Measurements from ENCODE around the gene FSTL3.
"Not testable (repeated sequence)": the region's sequence is repeated elsewhere in the genome, so short reads cannot be mapped to it uniquely, and the experiment has no call there.

Gene FSTL3

GRCh38 chr19:702847-703246 lies 26.7 kb downstream of the FSTL3 start:
- not testable (repeated sequence) for H3K4me2 ChIP-seq (ENCODE audit: low read depth, low read length); H3K27ac ChIP-seq (ENCODE audit: low read length); H3K79me2 ChIP-seq (ENCODE audit: low read length); H3K4me3 ChIP-seq (ENCODE audit: low read length); H3F3A ChIP-seq (ENCODE audit: insufficient read depth, low read length); H2AFZ ChIP-seq (ENCODE audit: low read length); H3K4me1 ChIP-seq (ENCODE audit: low read length); H3K9me3 ChIP-seq (replicated peaks; ENCODE audit: insufficient read depth, low read length); H3K9ac ChIP-seq (ENCODE audit: low read length); DNase-seq; H3K9me2 ChIP-seq (replicated peaks; ENCODE audit: insufficient read depth, low read length); H4K20me1 ChIP-seq (ENCODE audit: insufficient read depth, low read length); H3K36me3 ChIP-seq (replicated peaks; ENCODE audit: insufficient read depth, low read length)
- peaks cover 89% of the 10 kb centered on the region for H3K27me3 ChIP-seq (replicated peaks; ENCODE audit: insufficient read depth, low read length)

- Histone ChIP-seq H4K20me1 (ENCODE audit: insufficient read depth, low read length) (no peaks in the 10 kb centered on the region), H3K9ac (ENCODE audit: low read length) (no peak overlapping the region), H3K27me3 (replicated peaks; ENCODE audit: insufficient read depth, low read length) (peaks cover 89% of the 10 kb centered on the region), H3K4me2 (ENCODE audit: low read depth, low read length) (no peak overlapping the region), H3K27ac (ENCODE audit: low read length) (no peak overlapping the region), H3K36me3 (replicated peaks; ENCODE audit: insufficient read depth, low read length) (no peaks in the 10 kb centered on the region), H2AFZ (ENCODE audit: low read length) (no peak overlapping the region), H3K9me3 (replicated peaks; ENCODE audit: insufficient read depth, low read length) (no peaks in the 10 kb centered on the region), H3K9me2 (replicated peaks; ENCODE audit: insufficient read depth, low read length) (no peaks in the 10 kb centered on the region), H3F3A (ENCODE audit: insufficient read depth, low read length) (no peaks in the 10 kb centered on the region), H3K4me3 (ENCODE audit: low read length) (no peak overlapping the region), H3K79me2 (ENCODE audit: low read length) (no peaks in the 10 kb centered on the region), H3K4me1 (ENCODE audit: low read length) (no peaks in the 10 kb centered on the region)
- no peak for TF ChIP-seq CTCF (IDR thresholded peaks at IDR 0.05; ENCODE audit: low read length)
- no peak for DNase-seq
These were observed 27.1 kb downstream of the FSTL3 start for GRCh38 chr19:703329-703650.

DNA sequence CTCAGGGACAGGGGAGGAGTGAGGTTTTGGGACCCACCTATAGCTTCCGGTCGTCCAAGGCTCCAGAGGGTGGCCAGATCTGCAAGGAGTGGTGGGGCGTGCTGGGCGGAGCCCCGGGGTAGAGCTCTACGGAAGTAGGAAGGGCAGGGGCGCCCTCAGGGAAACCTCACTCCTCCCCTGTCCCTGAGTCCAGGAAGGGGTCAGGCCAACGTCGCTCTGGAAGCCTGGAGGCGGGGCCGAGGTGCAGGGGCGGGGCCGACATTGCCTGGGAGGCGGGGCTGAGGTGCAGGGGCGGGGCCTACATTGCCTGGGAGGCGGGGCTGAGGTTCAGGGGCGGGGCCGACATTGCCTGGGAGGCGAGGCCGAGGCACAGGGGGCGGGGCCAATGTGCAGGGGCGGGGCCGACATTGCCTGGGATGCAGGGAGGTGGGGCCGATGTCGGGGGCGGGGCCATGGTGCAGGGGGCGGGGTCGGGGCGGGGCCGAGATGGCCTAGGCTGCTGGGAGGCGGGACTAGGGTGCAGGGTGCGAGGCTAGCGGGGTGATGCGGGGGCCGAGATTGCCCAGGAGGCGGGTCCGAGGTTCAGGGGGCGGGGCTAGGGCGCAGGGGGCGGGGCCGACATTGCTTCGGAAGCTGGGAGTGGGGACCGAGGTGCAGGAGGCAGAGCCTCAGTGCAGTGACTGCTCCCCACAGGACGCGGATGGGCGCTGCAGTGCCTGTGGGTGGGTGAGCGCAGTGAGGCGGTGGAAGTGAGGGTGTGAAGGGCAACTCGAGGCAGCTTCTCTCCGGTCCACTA lies 27.7 kb downstream of the FSTL3 start:
- Histone ChIP-seq H3K4me3 (ENCODE audit: low read length) (no peak overlapping the region), H3K79me2 (ENCODE audit: low read length) (no peaks in the 10 kb centered on the region), H3K9ac (ENCODE audit: low read length) (no peak overlapping the region), H3K9me2 (replicated peaks; ENCODE audit: insufficient read depth, low read length) (no peaks in the 10 kb centered on the region), H3F3A (ENCODE audit: insufficient read depth, low read length) (no peaks in the 10 kb centered on the region), H3K4me2 (ENCODE audit: low read depth, low read length) (no peak overlapping the region), H4K20me1 (ENCODE audit: insufficient read depth, low read length) (no peaks in the 10 kb centered on the region), H3K36me3 (replicated peaks; ENCODE audit: insufficient read depth, low read length) (no peaks in the 10 kb centered on the region), H2AFZ (ENCODE audit: low read length) (no peak overlapping the region), H3K27me3 (replicated peaks; ENCODE audit: insufficient read depth, low read length) (peaks cover 87% of the 10 kb centered on the region), H3K27ac (ENCODE audit: low read length) (no peak overlapping the region), H3K9me3 (replicated peaks; ENCODE audit: insufficient read depth, low read length) (no peaks in the 10 kb centered on the region), H3K4me1 (ENCODE audit: low read length) (no peaks in the 10 kb centered on the region)
- peak; percentile 20 for DNase-seq
- no peak for TF ChIP-seq CTCF (IDR thresholded peaks at IDR 0.05; ENCODE audit: low read length)
- TF ChIP-seq EZH2phosphoT487 (IDR thresholded peaks at IDR 0.05; ENCODE audit: low read length): no peak
- TF ChIP-seq EZH2 (optimal IDR thresholded peaks at IDR 0.05; ENCODE audit: low read depth, low read length): no peak

DNA sequence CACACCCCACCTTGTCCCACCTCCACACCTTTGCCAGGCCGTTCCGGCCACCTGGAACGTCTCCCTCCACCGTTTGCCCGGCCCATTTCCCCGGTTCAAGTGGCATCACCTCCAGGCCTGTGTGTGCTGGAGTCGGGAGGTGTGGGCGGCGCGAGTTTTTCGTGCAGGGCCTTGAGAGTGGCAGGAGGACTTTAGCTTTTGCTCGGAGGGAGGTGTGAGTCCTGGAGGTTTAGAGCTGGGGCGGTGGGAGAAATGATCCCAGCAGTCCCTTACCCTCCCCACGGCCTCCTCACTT lies 28.2 kb downstream of the FSTL3 start:
- Histone ChIP-seq H3K9me2 (replicated peaks; ENCODE audit: insufficient read depth, low read length) (no peaks in the 10 kb centered on the region), H4K20me1 (ENCODE audit: insufficient read depth, low read length) (no peaks in the 10 kb centered on the region), H3K36me3 (replicated peaks; ENCODE audit: insufficient read depth, low read length) (no peaks in the 10 kb centered on the region), H3K4me2 (ENCODE audit: low read depth, low read length) (no peak overlapping the region), H3K79me2 (ENCODE audit: low read length) (no peaks in the 10 kb centered on the region), H3K27ac (ENCODE audit: low read length) (no peak overlapping the region), H3F3A (ENCODE audit: insufficient read depth, low read length) (no peaks in the 10 kb centered on the region), H3K4me1 (ENCODE audit: low read length) (no peaks in the 10 kb centered on the region), H3K9ac (ENCODE audit: low read length) (no peak overlapping the region), H3K9me3 (replicated peaks; ENCODE audit: insufficient read depth, low read length) (no peaks in the 10 kb centered on the region), H2AFZ (ENCODE audit: low read length) (no peak overlapping the region), H3K4me3 (ENCODE audit: low read length) (no peak overlapping the region), H3K27me3 (replicated peaks; ENCODE audit: insufficient read depth, low read length) (peaks cover 83% of the 10 kb centered on the region)
- TF ChIP-seq EZH2 (optimal IDR thresholded peaks at IDR 0.05; ENCODE audit: low read depth, low read length) (no peak), CTCF (IDR thresholded peaks at IDR 0.05; ENCODE audit: low read length) (no peak), EZH2phosphoT487 (IDR thresholded peaks at IDR 0.05; ENCODE audit: low read length) (no peak)
- DNase-seq: no peak

Measured in MM.1S (cell line).